Fibroblast of skin of left biceps (primary cell): ENCODE data around the gene SCRN1.
A peak's percentile ranks its signal among the peaks of the same experiment; 100 is the strongest.
"Not testable (repeated sequence)": the region's sequence is repeated elsewhere in the genome, so short reads cannot be mapped to it uniquely, and the experiment has no call there.

ENCODE experiments used
- DNase-seq, 2 experiments: peaks; one replicate each; pipeline ENCODE4 v3.0.0-alpha.2; 2013; ENCODE audit warnings: low read depth in 2 of 2

The SCRN1 gene

DNA sequence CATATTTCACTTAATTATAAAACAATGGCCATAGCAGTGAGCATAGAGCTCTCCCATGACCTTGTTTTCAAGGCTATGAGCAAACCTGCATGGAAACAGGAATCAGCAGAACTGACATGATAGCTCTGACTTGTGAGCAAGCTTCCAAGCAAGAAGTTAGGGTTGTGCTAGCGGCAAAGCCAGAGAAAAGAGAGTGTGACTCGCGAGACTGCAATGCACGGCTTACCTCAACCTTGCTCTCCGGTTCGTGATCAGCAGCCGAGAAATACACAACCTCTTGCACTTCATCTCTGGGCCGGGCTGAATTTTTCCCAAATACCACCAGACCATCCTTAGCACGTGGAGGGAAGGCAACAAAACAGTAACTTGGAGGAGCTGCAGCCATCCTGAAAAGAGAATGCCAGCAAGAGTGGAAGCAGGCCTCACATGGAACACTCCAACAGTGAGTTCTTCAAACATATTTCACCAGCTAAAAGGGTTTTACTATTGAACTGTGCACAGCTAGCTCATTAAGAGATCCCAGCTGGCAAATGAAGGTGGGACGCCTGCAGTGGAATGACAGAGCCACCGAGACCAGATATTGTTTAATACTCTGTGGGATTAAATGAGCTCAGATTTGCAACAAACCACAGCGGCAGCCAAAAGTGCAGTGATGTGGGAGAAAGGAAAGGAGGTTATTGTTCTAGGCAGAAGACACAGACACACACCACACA, 20.8 kb downstream of the SCRN1 start:
- peak in 1 of 2 experiments; percentile 20 for DNase-seq

- no peak for DNase-seq
These were observed 24.6 kb downstream of the SCRN1 start for GRCh38 chr7:29965030-29965429.

DNA sequence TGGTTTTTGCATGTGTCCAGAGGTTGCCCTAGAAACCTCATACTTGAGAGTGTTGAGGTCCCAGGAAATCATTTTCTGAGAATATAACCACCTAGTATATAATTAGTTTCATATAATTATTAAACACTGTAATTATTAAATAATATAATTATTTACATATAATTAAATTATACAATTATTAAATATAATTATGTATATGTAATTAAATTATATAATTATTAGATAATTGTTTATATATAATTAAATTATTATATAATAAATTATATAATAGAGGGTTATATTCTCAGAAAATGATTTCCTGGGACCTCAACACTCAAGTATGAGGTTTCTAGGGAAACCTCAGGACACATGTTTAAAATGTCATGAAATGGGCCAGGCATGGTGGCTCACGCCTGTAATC, 27.6 kb downstream of the SCRN1 start:
- DNase-seq = no peak

DNA sequence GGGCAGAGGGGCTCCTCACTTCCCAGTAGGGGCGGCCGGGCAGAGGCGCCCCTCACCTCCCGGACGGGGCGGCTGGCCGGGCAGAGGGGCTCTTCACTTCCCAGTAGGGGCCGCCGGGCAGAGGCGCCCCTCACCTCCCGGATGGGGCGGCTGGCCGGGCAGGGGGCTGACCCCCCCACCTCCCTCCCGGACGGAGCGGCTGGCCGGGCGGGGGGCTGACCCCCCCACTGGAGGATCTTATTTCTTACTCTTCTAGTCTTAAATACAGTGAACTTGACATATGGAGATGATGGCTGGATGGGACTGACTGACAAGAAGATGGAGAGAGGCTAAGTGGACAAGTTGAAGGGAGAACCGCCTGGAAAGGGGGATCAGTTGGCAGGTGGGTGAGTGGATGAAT, 28.0 kb downstream of the SCRN1 start:
- not testable (repeated sequence) for DNase-seq

- no peak for DNase-seq
These were observed 30.8 kb downstream of the SCRN1 start for GRCh38 chr7:29958667-29959358.

DNA sequence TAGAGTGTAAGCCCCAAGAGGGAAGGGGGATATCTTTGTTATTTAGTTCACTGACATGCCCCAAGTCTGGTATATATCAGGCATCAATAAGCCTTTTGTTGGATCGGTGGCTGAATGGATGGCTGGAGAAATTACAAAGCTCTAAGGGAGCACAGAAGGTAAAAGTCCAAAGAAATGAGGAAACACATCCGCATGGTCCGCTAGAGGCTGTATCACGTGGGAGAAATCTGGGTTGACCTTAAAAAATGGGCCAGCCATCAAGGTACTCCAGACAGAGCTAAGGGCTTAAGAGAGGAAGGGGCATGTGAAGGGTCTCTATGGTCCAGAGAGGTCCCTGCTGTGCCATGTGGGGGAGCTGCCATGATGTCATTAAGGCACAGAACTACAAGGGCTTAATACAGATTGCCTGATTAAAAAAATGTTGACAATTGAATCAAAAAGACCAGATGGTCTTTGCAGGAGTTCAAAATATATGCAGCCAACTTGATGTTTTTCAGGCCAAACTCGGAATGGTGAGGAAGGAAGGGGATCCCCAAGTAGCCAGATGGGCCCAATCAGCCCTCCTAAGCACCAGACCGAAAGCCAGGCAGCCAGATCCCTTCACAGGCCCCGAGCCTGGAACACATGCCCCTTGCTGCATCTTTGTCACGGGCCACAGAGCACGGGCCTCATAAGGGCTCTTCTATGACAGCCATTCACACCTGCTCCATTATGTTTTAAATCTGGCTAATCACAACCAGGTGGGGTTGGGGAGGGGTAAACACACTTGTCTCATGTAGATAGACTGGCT, 31.9 kb downstream of the SCRN1 start:
- no peak for DNase-seq

DNA sequence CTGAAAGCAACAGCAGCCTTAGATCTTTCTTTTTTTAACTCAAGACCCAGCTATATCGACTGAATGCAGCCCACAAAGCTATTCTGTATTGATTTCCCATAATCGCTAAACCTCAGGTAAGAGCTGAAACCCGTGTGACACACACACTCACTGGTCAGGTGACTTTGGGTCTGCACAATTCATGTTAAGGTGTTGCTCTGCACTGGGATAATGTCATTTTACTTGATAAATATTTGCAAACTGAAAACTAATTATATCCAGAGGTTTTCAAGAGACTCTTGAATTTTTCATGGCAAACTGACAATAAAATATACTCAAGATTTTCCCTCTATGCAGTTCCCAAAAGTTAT, 33.1 kb downstream of the SCRN1 start:
- DNase-seq = no peak

GRCh38 chr7:29955799-29956486, 33.7 kb downstream of the SCRN1 start:
- no peak for DNase-seq

DNA sequence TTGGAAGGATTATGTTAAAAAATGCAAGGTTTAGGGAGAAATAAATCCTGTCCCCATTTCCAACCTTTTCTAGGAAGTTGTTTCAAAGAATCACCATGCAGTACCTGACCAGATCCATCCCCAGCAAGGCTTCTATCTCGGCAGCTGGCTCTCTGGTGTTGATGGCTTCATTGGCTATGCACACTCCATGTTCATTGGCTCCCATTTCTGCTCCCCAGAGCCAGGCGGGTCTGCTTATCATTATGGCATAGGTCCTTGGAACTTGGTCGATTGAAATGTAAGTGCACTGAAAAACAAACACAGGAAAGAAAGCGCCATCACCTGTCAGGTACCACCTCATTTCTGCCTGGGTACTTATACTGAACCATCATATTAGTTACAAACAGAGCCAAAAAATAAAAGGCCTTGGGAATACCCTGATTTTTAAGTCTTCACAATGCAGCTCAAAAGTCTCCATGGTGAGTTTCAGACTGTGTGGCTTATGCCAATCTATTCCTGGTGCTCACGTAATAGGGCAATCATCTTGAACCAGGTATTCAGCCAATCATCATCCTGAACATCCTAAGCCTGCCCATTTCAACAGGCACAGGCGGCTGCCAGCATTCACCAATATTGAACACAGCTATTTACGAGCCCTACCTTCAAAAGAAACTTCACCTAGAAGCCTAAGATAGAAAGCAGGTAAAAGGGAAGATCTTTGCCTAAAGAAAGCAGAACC, 34.4 kb downstream of the SCRN1 start:
- DNase-seq = no peak

DNA sequence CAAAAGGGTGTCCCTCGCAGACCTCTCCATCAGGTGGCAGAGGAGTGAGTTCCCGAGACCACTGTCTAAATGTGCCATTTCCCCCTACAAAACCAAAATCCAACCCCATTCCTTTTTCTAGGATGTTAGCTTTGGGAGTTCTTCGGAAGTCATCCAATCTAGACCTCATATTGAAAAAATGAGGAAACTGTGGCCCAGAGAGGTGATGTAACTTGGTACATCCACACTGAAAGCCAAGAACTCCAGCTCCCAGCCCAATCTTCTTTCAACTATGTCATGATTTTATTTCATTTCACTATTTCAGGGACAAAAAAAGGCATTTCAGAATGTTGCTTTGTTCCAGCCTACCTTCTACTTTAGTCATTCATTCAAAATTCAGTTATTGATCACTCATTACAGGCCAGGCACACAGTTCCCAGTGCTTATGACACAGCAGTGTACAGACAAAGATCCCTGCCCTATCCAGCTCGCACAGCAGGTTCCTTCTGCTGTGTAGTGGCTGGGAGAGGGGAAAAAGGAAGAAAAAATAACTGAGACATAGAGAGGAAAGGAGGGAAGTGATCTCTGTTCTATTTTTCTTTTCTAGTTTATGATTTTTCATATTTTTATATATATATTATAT, 35.8 kb downstream of the SCRN1 start:
- no peak for DNase-seq

- no peak for DNase-seq
These were observed 38.4 kb downstream of the SCRN1 start for GRCh38 chr7:29951206-29951605.

GRCh38 chr7:29950480-29950879, 39.1 kb downstream of the SCRN1 start:
- DNase-seq = no peak

GRCh38 chr7:29948587-29948986, 41.0 kb downstream of the SCRN1 start:
- DNase-seq = no peak

GRCh38 chr7:29946428-29947186, 43.0 kb downstream of the SCRN1 start:
- DNase-seq = no peak

DNA sequence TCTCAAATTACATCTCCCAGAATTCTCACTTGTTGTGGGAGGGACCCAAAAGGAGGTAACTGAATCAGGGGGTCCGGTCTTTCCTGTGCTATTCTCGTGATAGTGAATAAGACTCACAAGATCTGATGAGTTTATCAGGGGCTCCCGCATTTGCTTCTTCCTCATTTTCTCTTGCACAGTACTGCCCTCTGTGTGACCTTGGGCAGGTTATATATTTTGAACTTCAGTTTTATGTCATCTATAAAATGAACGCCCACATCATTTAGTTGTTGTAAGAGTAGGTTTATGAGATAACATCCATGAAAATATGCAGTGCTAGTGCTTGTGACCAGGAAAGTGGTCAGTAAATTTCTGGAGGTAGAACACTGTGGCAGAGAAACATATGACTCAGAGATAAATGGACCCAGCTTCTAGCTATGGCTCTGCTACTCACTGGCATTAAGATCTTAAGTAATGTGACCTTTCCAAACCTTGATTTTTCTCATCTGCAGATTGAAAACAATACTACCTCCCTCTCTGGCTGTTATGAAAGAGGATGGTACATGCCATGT, 44.3 kb downstream of the SCRN1 start:
- no peak for DNase-seq

DNA sequence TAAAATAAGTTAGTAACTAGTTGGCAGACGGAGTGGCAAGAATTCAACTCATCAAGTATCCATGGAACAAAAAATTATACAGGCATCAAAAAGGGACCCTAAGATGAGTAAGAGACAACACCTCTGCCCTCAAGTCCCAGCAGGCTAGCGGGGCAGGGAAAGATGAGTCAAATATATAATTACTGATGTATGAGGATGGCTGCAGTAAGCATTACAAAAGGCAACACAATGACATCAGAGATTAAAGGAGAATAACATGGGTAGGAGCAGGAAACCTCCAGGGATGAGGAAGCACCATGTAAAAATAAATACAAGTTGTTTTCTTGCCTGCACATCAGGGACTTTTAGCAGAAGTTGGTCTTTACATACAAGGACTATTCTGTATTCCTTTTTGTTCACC, 49.4 kb downstream of the SCRN1 start:
- no peak for DNase-seq

GRCh38 chr7:29937132-29937531, 52.5 kb downstream of the SCRN1 start:
- DNase-seq = no peak

DNA sequence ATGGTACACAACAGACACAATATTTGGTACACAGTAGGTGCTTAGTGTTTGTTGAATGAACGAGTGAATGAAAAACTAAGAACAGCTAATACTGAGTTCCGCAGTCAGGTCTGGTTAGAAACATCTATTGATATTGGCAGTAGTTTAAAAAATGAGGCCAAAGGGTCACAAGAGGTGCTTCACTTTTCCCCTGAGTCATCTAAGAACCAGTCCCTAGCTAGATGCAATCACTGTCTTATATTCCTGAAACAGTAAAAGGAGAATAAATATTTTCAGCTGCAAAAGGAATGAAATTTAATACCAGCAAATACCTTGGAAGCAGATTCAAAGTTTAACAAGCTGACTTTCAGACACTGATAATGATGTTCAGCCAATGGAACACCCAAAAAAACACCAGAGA, 54.5 kb downstream of the SCRN1 start:
- DNase-seq = no peak

GRCh38 chr7:29929018-29929807, 60.4 kb downstream of the SCRN1 start:
- DNase-seq = no peak
